ENCODE results near the gene TMEM86B. TPM values are rescaled to one million over a fixed set of nuclear protein-coding genes. Genes with fewer than 3 reads are reported as not detected.

Gene TMEM86B
- total and polyA plus RNA-seq, 2 donors (not counting 3 experiments of a cell fraction or from before 2014, with no cell fraction given), result 4.5 to 5.4 TPM

GRCh38 chr19:55276720-55277430 is 48.3 kb upstream of the TMEM86B start:
- POLR2A ChIA-PET, result no interaction called here
- peaks cover 0 to 6% of the 10 kb centered on the region in 2 experiments for H3K36me3 ChIP-seq (ENCODE audit: control insufficient read depth in 2 of 2, extremely low read depth in 1 of 2, insufficient read depth in 2 of 2, low read length in 2 of 2)
- intact Hi-C loops (cut with micrococcal nuclease) (no loop called here), dilution Hi-C loops (cut with MboI; ENCODE audit: extremely low pct_ligation_motif_present, low sequenced_read_pairs) (no loop called here)
- H3K4me2 ChIP-seq (ENCODE audit: insufficient read depth, low read length), result no peak overlapping the region
- no peak overlapping the region for H2AFZ ChIP-seq (ENCODE audit: low read depth, low read length)
- DNase-seq (ENCODE audit: low read depth, low spot score) (no peak), FAIRE-seq (no peak)
- H3K9me3 ChIP-seq (replicated peaks; ENCODE audit: control insufficient read depth, insufficient read depth, low read length), result no peaks in the 10 kb centered on the region
- no peak overlapping the region for H3K9ac ChIP-seq (replicated peaks; ENCODE audit: extremely low read depth, insufficient read depth, low read length)
- no peaks in the 10 kb centered on the region for H4K20me1 ChIP-seq (replicated peaks; ENCODE audit: control insufficient read depth, extremely low read depth, insufficient read depth, low read length)
- H3K79me2 ChIP-seq (ENCODE audit: control insufficient read depth, insufficient read depth, low read length), result no peaks in the 10 kb centered on the region
- peaks cover 3% of the 10 kb centered on the region for H3K4me1 ChIP-seq (ENCODE audit: control insufficient read depth, extremely low read depth, insufficient read depth, low read length)
- H3K4me3 ChIP-seq (replicated peaks in 1 of 3; ENCODE audit: insufficient read depth in 1 of 3, low read depth in 1 of 3, low read length in 3 of 3), result no peak overlapping the region
- CTCF ChIA-PET, result interaction anchor here (1.3 to 1.6 kb wide), 2 partner anchors 15 to 25 kb away, joined by 4 read pairs; no protein-coding TSS in a partner anchor
- H3K27ac ChIP-seq (ENCODE audit: insufficient read depth, low read depth, low read length), result no peak overlapping the region
- H3K27me3 ChIP-seq (ENCODE audit: control insufficient read depth in 2 of 2, insufficient read depth in 2 of 2, low read length in 2 of 2), result no peaks in the 10 kb centered on the region
- H3K9me1 ChIP-seq (replicated peaks; ENCODE audit: control insufficient read depth, extremely low read depth, insufficient read depth, low read length), result no peaks in the 10 kb centered on the region
- no TSS peak for BruUV-seq (replicated peaks)
- TF ChIP-seq POLR2AphosphoS5 (IDR thresholded peaks at IDR 0.05; ENCODE audit: insufficient read depth, low read depth, low read length), result no peak
- no peak for TF ChIP-seq POLR2A (IDR thresholded peaks at IDR 0.05; ENCODE audit: low read depth, low read length)
- TF ChIP-seq EZH2 (IDR thresholded peaks at IDR 0.05; ENCODE audit: borderline replicate concordance, low read depth, low read length, severe bottlenecking), result no peak
- TF ChIP-seq MYC (IDR thresholded peaks at IDR 0.05; ENCODE audit: low read depth, low read length), result no peak
- TF ChIP-seq FOS (IDR thresholded peaks at IDR 0.05; ENCODE audit: borderline replicate concordance, insufficient read depth, low read length), result no peak
- TF ChIP-seq GATA2 (IDR thresholded peaks at IDR 0.05; ENCODE audit: insufficient read depth, insufficient read length, low read depth, low read length), result no peak
- TF ChIP-seq, protein P1, sequence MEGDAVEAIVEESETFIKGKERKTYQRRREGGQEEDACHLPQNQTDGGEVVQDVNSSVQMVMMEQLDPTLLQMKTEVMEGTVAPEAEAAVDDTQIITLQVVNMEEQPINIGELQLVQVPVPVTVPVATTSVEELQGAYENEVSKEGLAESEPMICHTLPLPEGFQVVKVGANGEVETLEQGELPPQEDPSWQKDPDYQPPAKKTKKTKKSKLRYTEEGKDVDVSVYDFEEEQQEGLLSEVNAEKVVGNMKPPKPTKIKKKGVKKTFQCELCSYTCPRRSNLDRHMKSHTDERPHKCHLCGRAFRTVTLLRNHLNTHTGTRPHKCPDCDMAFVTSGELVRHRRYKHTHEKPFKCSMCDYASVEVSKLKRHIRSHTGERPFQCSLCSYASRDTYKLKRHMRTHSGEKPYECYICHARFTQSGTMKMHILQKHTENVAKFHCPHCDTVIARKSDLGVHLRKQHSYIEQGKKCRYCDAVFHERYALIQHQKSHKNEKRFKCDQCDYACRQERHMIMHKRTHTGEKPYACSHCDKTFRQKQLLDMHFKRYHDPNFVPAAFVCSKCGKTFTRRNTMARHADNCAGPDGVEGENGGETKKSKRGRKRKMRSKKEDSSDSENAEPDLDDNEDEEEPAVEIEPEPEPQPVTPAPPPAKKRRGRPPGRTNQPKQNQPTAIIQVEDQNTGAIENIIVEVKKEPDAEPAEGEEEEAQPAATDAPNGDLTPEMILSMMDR (IDR thresholded peaks at IDR 0.05; ENCODE audit: extremely low read depth in 1 of 2, insufficient read depth in 1 of 2, low read depth in 1 of 2, low read length in 2 of 2), result no peak
- no peak for TF ChIP-seq JUN (IDR thresholded peaks at IDR 0.05; ENCODE audit: borderline replicate concordance, insufficient read depth, insufficient read length, low read depth)
- no peak for TF ChIP-seq MAX (IDR thresholded peaks at IDR 0.05; ENCODE audit: insufficient read depth, insufficient read length)
